ENCODE measurements around the gene GGTA1.
"Not testable (repeated sequence)": the region's sequence is repeated elsewhere in the genome, so short reads cannot be mapped to it uniquely, and the experiment has no call there.

The GGTA1 gene

GRCh38 chr9:121499427-121500164 lies at the start of gene GGTA1:
GGTA1 (minus strand) TSS chr9:121499844; CDS start chr9:121467922, 31,922 bp downstream.
- peak; percentile 39 for DNase-seq

- DNase-seq: no peak
Measured at GRCh38 chr9:121548666-121549065, 49.0 kb upstream of the GGTA1 start.

GRCh38 chr9:121545875-121546423 lies 46.3 kb upstream of the GGTA1 start:
- peak; percentile 53 for DNase-seq

GRCh38 chr9:121545150-121545874 lies 45.7 kb upstream of the GGTA1 start:
- DNase-seq: no peak

- no peak for DNase-seq
Measured at GRCh38 chr9:121542025-121542424, 42.4 kb upstream of the GGTA1 start.

GRCh38 chr9:121541256-121541655 lies 41.6 kb upstream of the GGTA1 start:
- no peak for DNase-seq

GRCh38 chr9:121538221-121538620 lies 38.6 kb upstream of the GGTA1 start:
- no peak for DNase-seq

GRCh38 chr9:121537283-121537682 lies 37.6 kb upstream of the GGTA1 start:
- DNase-seq: no peak

- no peak for DNase-seq
Measured at GRCh38 chr9:121532881-121533280, 33.2 kb upstream of the GGTA1 start.

GRCh38 chr9:121529237-121529987 lies 29.8 kb upstream of the GGTA1 start:
- no peak for DNase-seq

GRCh38 chr9:121528642-121529041 lies 29.0 kb upstream of the GGTA1 start:
- DNase-seq: no peak

GRCh38 chr9:121527371-121527770 lies 27.7 kb upstream of the GGTA1 start:
- no peak for DNase-seq

GRCh38 chr9:121519688-121520087 lies 20.0 kb upstream of the GGTA1 start:
- DNase-seq: not testable (repeated sequence)

- no peak for DNase-seq
Measured at GRCh38 chr9:121518634-121519033, 19.0 kb upstream of the GGTA1 start.

- not testable (repeated sequence) for DNase-seq
Measured at GRCh38 chr9:121513166-121513565, 13.5 kb upstream of the GGTA1 start.

- DNase-seq: no peak
Measured at GRCh38 chr9:121510766-121511550, 11.3 kb upstream of the GGTA1 start.

- DNase-seq: no peak
Measured at GRCh38 chr9:121509180-121509579, 9.5 kb upstream of the GGTA1 start.

- peak; percentile 40 for DNase-seq
Measured at GRCh38 chr9:121508415-121508814, 8.8 kb upstream of the GGTA1 start.

GRCh38 chr9:121505903-121506735 lies 6.5 kb upstream of the GGTA1 start:
- DNase-seq: no peak

- DNase-seq: no peak
Measured at GRCh38 chr9:121503444-121503843, 3.8 kb upstream of the GGTA1 start.

- peak; percentile 34 for DNase-seq
Measured at GRCh38 chr9:121500165-121500478, 478 bp upstream of the GGTA1 start.

GRCh38 chr9:121499177-121499426 lies 542 bp downstream of the GGTA1 start:
- no peak for DNase-seq

All from NCI-H526 treated with DMSO at 0.1 percent for 48 hours (cell line).